ENCODE data around the gene L1TD1.
"Not testable (repeated sequence)": the region's sequence is repeated elsewhere in the genome, so short reads cannot be mapped to it uniquely, and the experiment has no call there.

The L1TD1 gene

GRCh38 chr1:62194651-62195544, at the start of gene L1TD1:
L1TD1 (plus strand) TSS chr1:62194849; CDS start chr1:62206629, 11,780 bp downstream.
- no peak for DNase-seq

GRCh38 chr1:62159940-62160348, 34.7 kb upstream of the L1TD1 start:
- DNase-seq, result no peak

DNA sequence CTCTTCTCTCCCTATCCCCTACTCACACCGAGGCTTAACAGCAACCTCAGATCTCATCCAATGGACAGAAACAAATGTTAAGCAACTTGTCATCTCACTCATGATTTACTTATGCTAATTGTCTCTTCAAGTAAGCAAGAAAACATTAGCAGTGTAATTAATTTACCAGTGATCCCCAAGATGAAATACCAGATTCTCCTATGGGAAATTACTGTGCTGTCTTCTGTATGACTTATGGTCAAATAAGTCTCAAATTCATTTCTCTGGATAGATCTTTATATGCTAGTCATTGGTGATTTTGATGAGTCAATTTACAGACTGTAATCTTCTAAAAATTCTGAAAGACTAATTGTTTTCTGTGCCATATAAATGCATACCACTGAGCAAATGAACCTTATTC, 32.9 kb upstream of the L1TD1 start:
- no peak for DNase-seq

DNA sequence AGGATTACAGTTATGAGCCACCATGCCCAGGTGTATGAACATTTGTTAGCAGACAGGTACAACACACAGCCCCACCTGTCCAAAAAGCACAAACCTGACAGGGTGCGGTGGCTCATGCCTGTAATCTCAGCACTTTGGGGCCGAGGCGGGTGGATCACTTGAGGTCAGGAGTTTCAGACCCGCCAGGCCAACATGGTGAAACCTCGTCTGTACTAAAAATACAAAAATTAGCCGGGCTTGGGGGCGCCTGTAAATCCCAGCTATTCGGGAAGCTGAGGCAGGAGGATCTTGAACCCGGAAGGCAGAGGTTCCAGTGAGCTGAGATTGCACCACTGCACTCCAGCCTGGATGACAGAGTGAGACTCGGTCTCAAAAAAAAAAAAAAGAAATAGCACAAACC, 24.3 kb upstream of the L1TD1 start:
- DNase-seq, result not testable (repeated sequence)

DNA sequence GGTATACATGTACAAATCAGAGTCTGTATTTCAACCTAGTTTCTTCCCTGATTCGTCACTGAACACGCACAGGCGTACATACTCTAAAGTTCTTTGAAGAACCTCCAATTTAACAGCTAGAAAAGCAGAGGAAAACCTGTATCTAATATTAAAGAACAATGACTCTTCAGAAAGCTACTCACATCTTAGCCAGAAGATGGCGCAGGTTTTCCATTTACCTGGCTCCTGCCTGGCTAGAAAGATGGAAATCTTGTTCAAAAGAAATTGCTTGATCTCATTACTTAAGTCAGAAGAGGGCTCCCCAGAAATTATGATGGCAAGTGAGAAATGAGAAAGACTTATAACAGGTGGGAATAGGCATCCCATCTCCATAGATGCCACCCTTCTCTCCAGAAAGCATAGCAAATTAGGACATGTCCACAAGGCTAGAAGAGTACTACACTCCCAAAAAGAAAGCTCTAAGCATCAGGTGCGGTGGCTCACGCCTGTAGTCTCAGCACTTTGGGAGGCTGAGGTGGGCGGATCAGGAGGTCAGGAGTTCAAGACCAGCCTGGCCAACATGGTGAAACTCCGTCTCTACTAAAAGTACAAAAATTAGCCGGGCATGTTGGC, 19.0 kb upstream of the L1TD1 start:
- no peak for DNase-seq

GRCh38 chr1:62176597-62177312, 17.9 kb upstream of the L1TD1 start:
- no peak for DNase-seq

DNA sequence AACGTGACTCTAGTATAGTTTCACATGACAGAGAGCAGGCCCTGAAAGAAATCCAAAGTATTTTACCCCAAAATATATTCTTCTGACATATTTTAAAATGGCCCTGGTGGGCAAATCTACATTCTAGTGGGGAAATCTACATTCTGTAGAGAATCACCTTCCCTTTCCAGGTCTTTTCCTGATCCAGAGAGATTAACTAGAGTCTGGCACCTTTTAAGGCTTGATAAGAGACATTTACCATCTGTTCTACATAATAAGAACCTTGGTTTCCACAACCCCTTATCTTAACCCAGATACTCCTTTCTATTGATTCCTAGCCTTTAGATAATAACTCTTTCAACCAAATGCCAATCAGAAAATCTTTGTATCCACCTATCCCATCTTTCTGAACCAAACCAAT, 17.0 kb upstream of the L1TD1 start:
- DNase-seq, result no peak

DNA sequence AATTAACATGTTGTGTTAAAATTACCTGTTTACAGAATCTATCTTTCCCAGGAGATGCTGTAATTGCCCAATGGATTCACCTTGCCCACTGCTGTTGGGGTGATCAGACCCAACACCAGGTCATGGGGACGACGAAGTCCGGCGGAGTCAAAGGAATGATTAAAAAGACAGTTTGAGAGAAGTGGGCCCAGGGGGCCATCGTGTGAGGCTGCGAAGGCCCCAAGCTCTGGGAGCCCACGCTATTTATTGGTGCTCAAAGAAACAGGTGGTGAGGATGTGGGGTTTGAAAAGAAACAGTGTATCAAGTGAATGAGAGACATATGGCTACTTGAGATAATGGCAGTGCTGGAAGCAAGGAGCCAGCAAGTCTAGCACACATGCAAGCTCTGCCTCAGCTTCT, 16.3 kb upstream of the L1TD1 start:
- no peak for DNase-seq

GRCh38 chr1:62180054-62180453, 14.6 kb upstream of the L1TD1 start:
- DNase-seq, result not testable (repeated sequence)

DNA sequence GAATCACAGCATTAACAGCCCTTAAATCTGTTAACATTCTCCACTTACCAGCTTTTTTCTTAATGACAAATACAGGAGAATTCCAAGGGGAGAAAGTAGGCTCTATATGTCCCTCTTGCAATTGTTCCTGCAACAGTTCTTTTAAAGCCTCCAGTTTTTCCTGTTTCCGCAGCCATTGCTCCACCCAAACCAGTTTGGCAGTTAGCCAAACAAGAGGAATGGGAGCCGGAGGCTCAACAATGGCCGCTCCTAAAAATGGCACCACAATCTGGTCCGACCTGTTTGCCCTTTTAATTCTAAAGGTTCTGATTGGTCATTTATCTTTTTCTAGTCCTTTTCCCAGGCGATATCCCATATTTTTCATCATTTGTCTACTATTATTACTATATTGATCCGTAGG, 14.0 kb upstream of the L1TD1 start:
- no peak for DNase-seq

- no peak for DNase-seq
Observed at GRCh38 chr1:62181532-62181931, 13.1 kb upstream of the L1TD1 start.

GRCh38 chr1:62182157-62182556, 12.5 kb upstream of the L1TD1 start:
- not testable (repeated sequence) for DNase-seq

- not testable (repeated sequence) for DNase-seq
Observed at GRCh38 chr1:62183164-62184020, 11.3 kb upstream of the L1TD1 start.

DNA sequence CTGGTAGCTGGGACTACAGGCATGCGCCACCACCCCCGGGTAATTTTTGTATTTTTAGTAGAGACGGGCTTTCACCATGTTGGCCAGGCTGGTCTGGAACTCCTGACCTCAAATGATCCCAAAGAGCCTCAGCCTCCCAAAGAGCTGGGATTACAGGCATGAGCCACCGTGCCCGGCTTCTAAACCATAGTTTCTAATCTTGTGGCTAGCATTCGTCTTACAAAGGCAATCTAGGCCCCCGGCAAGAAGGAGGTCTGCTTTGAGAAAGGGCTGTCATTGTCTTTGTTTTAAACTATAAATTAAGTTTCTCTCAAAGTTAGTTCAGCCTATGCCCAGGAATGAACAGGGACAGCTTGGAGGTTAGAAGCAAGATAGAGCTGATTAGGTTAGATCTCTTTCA, 10.3 kb upstream of the L1TD1 start:
- no peak for DNase-seq

- DNase-seq, result not testable (repeated sequence)
Observed at GRCh38 chr1:62185233-62185632, 9.4 kb upstream of the L1TD1 start.

DNA sequence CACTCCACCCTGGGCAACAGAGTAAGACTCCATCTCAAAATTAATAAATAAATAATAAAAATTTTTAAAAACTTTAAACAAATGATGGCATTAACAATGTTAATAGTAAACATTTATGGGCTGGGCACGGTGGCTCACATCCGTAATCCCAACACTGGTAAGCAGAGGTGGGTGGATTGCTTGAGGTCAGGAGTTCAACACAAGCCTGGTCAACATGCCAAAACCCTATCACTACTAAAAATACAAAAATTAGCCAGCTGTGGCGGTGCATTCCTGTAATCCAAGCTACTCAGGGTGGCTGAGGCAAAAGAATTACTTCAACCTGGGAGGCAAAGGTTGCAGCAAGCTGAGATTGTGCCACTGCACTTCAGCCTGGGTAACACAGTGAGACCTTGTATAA, 9.0 kb upstream of the L1TD1 start:
- no peak for DNase-seq

- DNase-seq, result no peak
Observed at GRCh38 chr1:62187548-62187947, 7.1 kb upstream of the L1TD1 start.

GRCh38 chr1:62188111-62188510, 6.5 kb upstream of the L1TD1 start:
- no peak for DNase-seq

GRCh38 chr1:62196086-62196690, 1.5 kb downstream of the L1TD1 start:
- DNase-seq, result no peak

GRCh38 chr1:62198069-62198780, 3.6 kb downstream of the L1TD1 start:
- no peak for DNase-seq

- DNase-seq, result no peak
Observed at GRCh38 chr1:62198781-62199125, 4.1 kb downstream of the L1TD1 start.

- no peak for DNase-seq
Observed at GRCh38 chr1:62207187-62207586, 12.5 kb downstream of the L1TD1 start.
